Common myeloid progenitor, CD34-positive (primary cell): Measurements from ENCODE around the gene ANKRD13D.
A peak's percentile ranks its signal among the peaks of the same experiment; 100 is the strongest.

Experiments
- CTCF ChIA-PET: fragments of 350-600 bp; sonication (Branson Sonifier 250); formaldehyde crosslinking; loops from one replicate; lab custom pipeline; 2021; ENCODE audit warnings: antibody characterized with exemption; lab: Charles Lee
- POLR2A ChIA-PET: fragments of 350-600 bp; sonication (Branson Sonifier 250); formaldehyde crosslinking; loops from one replicate; lab custom pipeline; 2021; ENCODE audit warnings: antibody characterized with exemption; lab: Charles Lee
- DNase-seq, 3 donors: peaks; one replicate each; pipeline versions ENCODE4 v3.0.0 to v3.0.0-alpha.2; 2013
- H3K27ac ChIP-seq, 2 experiments: 1 replicate in 1 of 2; 2 replicates in 1 of 2; pipeline ENCODE4 v1.7.0; 2013; ENCODE audit warnings: inconsistent platforms in 2 of 2, low read length in 2 of 2, mild to moderate bottlenecking in 2 of 2, low read depth in 1 of 2, moderate library complexity in 1 of 2; ENCODE audit not compliant: severe bottlenecking in 2 of 2, insufficient read depth in 1 of 2, poor library complexity in 1 of 2
- H3K27me3 ChIP-seq, 5 experiments: replicated peaks in 2 of 5; 1 replicate in 3 of 5; 2 replicates in 2 of 5; pipeline versions ENCODE4 v1.6.1 to v1.7.0; 2013; ENCODE audit warnings: low read length in 4 of 5, mild to moderate bottlenecking in 2 of 5, moderate library complexity in 2 of 5, inconsistent platforms in 1 of 5; ENCODE audit not compliant: insufficient read depth in 5 of 5, control insufficient read depth in 4 of 5
- H3K36me3 ChIP-seq, 4 experiments: 1 replicate in 2 of 4; 2 replicates in 2 of 4; pipeline versions ENCODE4 v1.6.1 to v1.7.0; 2013; ENCODE audit warnings: low read length in 3 of 4, control low read depth in 1 of 4, mild to moderate bottlenecking in 1 of 4; ENCODE audit not compliant: control insufficient read depth in 4 of 4, insufficient read depth in 4 of 4
- H3K4me1 ChIP-seq, 4 experiments: 1 replicate in 3 of 4; 2 replicates in 1 of 4; pipeline versions ENCODE4 v1.6.1 to v1.7.1; 2013; ENCODE audit warnings: low read length in 3 of 4, mild to moderate bottlenecking in 3 of 4, control low read depth in 1 of 4, inconsistent platforms in 1 of 4, moderate library complexity in 1 of 4; ENCODE audit not compliant: control insufficient read depth in 4 of 4, insufficient read depth in 4 of 4; ENCODE audit errors: control extremely low read depth in 1 of 4
- H3K4me3 ChIP-seq, 7 experiments: 1 replicate in 4 of 7; 2 replicates in 3 of 7; pipeline versions ENCODE4 v1.5.1 to v1.7.0; 2013; ENCODE audit warnings: mild to moderate bottlenecking in 7 of 7, low read length in 6 of 7, moderate library complexity in 6 of 7, inconsistent platforms in 2 of 7, low read depth in 2 of 7, control low read depth in 1 of 7; ENCODE audit not compliant: insufficient read depth in 4 of 7, control insufficient read depth in 1 of 7; ENCODE audit errors: extremely low read depth in 1 of 7
- H3K9me3 ChIP-seq, 5 experiments: 1 replicate in 4 of 5; 2 replicates in 1 of 5; pipeline versions ENCODE4 v1.6.1 to v1.7.1; 2013; ENCODE audit warnings: low read length in 4 of 5, mild to moderate bottlenecking in 2 of 5, inconsistent platforms in 1 of 5, low read depth in 1 of 5, moderate library complexity in 1 of 5; ENCODE audit not compliant: control insufficient read depth in 4 of 5, insufficient read depth in 2 of 5; ENCODE audit errors: control extremely low read depth in 1 of 5
- WGBS: methylation state at CpG from one replicate; pipeline ENCODE4 v1.1.5; 2013; ENCODE audit not compliant: insufficient coverage; 5-methylcytosine and 5-hydroxymethylcytosine counted together

Gene ANKRD13D

DNA sequence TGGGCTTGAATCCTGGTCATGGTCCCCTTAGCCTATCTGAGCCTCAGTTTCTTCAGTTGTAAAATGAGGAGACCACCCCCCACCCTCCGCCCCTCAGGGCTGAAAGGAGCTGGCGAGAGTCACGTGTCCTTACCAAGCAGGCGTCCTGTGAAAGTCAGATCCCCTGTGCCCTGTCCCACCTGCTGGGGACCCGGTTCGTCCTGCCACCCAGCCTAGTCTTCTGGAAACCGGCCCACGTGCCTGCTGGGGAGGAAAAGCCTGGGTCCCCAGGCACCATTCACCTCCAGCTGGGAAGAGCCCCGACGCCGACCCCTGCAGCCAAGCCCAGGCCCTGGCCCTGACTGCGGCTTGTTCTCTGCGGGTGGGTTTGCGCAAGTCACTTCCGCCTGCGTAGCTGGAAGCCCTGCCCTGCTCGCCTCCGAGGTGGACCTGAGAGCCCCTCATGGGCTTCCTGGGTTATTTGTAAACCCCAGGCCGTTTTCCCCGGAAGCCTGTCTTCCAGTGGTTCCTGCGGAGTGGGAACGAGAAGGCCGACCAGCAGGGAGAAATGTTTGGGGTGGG lies 13.5 kb downstream of the ANKRD13D start:
- DNase-seq: peak; percentile 62 to 86 (median 81)
- ChIA-PET POLR2A (interaction anchor here (0.6 to 6.7 kb wide), 7 partner anchors 9 to 40 kb away, joined by 3 to 79 read pairs (median 7); partner anchors contain the start of genes ANKRD13D and GRK2), CTCF (interaction anchor here (0.8 to 4.1 kb wide), 10 partner anchors 9 to 50 kb away, joined by 3 to 35 read pairs (median 4); no protein-coding TSS in a partner anchor)
- Histone ChIP-seq H3K36me3 (peaks cover 3 to 57% (median 36%) of the 10 kb centered on the region in 4 experiments), H3K4me3 (peak overlapping the region; percentile 65 to 88 (median 78)), H3K9me3 (no peaks in the 10 kb centered on the region), H3K27me3 (no peaks in the 10 kb centered on the region), H3K27ac (peak overlapping the region in 1 of 2 experiments; percentile 64), H3K4me1 (peaks cover 0 to 33% (median 24%) of the 10 kb centered on the region in 4 experiments)
- WGBS: 32% methylated on average over 14 of the region's 23 CpGs

DNA sequence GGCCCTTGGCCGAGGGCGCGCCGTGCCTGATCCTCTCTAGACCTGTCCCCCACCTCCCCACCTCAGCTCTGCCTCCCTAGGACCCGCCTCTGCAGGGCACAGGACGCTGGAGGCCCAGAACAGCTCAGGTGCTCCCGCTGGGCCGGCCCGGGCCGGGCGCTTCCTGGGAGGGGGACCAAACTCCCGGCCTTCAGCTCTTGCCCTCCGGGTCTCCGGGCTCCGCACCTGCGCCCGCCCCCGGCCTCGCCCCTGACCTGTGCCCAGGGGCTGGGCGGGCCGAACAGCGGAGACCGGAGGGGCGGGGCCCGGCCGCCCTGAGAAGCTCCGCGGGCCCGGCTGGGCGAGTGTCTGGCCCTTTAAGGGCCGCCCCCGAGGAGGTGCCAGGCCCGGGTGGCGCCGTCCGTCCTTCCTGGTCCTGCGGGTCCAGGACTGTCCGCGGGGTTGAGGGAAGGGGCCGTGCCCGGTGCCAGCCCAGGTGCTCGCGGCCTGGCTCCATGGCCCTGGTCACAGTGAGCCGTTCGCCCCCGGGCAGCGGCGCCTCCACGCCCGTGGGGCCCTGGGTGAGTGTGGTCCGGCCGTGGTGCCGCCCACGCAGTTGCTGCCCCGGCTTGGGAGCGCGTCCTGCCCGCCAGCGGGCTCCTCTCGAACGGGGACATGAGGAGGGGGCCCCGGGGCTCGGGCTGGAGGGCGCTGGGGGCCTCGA lies 14.2 kb downstream of the ANKRD13D start, which contains the start of gene SSH3:
TSS of gene SSH3 (plus strand) at position 399 of the 703 bp plus-strand sequence. CDS start at position 495, 96 bp downstream.
- DNase-seq: peak in 2 of 3 donors; percentile 42 to 59
- ChIA-PET CTCF (interaction anchor here (0.8 to 4.1 kb wide), 10 partner anchors 10 to 50 kb away, joined by 3 to 35 read pairs (median 4); no protein-coding TSS in a partner anchor), POLR2A (interaction anchor here (0.6 to 6.7 kb wide), 7 partner anchors 9 to 41 kb away, joined by 3 to 79 read pairs (median 7); partner anchors contain the start of genes ANKRD13D and GRK2)
- WGBS: 4% methylated on average over 53 of the region's 65 CpGs
- Histone ChIP-seq H3K27ac (peak within 1 kb of the TSS in 1 of 2 experiments; percentile 64), H3K4me1 (peaks cover 0 to 33% (median 24%) of the 10 kb centered on the region in 4 experiments), H3K36me3 (peaks cover 3 to 61% (median 39%) of the 10 kb centered on the region in 4 experiments), H3K4me3 (peak within 1 kb of the TSS; percentile 65 to 88 (median 78)), H3K27me3 (no peaks in the 10 kb centered on the region), H3K9me3 (no peaks in the 10 kb centered on the region)

DNA sequence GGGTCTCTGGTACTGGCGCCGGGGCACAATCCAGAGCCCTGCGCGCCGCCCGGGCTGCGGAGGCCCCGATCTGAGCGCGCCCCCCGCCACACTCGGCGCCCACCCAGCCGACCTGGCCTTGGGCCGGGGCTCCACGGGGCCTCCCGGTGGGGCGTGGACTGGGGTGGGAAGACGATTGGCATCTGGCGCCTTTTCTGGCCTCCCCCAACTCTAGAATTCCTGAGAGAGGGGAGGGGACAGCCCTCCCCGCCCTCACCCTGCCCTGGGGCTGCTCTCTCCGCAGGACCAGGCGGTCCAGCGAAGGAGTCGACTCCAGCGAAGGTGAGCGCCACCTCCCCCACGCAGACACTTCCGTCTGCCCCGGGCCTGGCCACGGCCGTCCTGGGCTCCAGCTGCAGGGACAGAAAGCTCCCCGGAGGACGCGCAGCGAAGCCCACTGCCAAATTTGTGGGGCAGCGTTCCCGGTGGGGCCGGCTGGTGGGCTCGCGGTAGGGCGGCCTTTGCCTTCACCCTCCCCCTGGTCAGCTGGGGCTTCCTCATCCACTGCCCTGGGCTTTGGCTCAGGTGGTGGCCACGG lies 14.8 kb downstream of the ANKRD13D start:
- 3% methylated on average over 32 of the region's 43 CpGs for WGBS
- ChIA-PET POLR2A (interaction anchor here (1.5 to 6.7 kb wide), 4 partner anchors 10 to 26 kb away, joined by 7 to 79 read pairs (median 17); partner anchors contain the start of gene ANKRD13D), CTCF (interaction anchor here (0.6 to 4.1 kb wide), 9 partner anchors 9 to 57 kb away, joined by 3 to 35 read pairs (median 5); no protein-coding TSS in a partner anchor)
- Histone ChIP-seq H3K4me3 (peak overlapping the region; percentile 65 to 88 (median 78)), H3K27ac (peak overlapping the region in 1 of 2 experiments; percentile 64), H3K9me3 (no peaks in the 10 kb centered on the region), H3K36me3 (peaks cover 3 to 61% (median 36%) of the 10 kb centered on the region in 4 experiments), H3K4me1 (peaks cover 0 to 33% (median 24%) of the 10 kb centered on the region in 4 experiments), H3K27me3 (no peaks in the 10 kb centered on the region)
- no peak for DNase-seq

- no peak for DNase-seq
- Histone ChIP-seq H3K27me3 (no peaks in the 10 kb centered on the region), H3K27ac (no peak overlapping the region), H3K4me3 (peak overlapping the region in 5 of 7 experiments; percentile 65 to 88 (median 81)), H3K36me3 (peaks cover 0 to 61% (median 36%) of the 10 kb centered on the region in 4 experiments), H3K4me1 (peaks cover 0 to 33% (median 24%) of the 10 kb centered on the region in 4 experiments), H3K9me3 (no peaks in the 10 kb centered on the region)
- ChIA-PET POLR2A (interaction anchor here (0.6 to 6.7 kb wide), 2 partner anchors 15 to 38 kb away, joined by 5 to 79 read pairs; partner anchors contain the start of gene ANKRD13D), CTCF (interaction anchor here (0.6 to 4.1 kb wide), 7 partner anchors 11 to 58 kb away, joined by 3 to 35 read pairs (median 3); no protein-coding TSS in a partner anchor)
- WGBS: 96% methylated on average over 13 of the region's 14 CpGs
These were observed 15.5 kb downstream of the ANKRD13D start for GRCh38 chr11:67304511-67305113.

DNA sequence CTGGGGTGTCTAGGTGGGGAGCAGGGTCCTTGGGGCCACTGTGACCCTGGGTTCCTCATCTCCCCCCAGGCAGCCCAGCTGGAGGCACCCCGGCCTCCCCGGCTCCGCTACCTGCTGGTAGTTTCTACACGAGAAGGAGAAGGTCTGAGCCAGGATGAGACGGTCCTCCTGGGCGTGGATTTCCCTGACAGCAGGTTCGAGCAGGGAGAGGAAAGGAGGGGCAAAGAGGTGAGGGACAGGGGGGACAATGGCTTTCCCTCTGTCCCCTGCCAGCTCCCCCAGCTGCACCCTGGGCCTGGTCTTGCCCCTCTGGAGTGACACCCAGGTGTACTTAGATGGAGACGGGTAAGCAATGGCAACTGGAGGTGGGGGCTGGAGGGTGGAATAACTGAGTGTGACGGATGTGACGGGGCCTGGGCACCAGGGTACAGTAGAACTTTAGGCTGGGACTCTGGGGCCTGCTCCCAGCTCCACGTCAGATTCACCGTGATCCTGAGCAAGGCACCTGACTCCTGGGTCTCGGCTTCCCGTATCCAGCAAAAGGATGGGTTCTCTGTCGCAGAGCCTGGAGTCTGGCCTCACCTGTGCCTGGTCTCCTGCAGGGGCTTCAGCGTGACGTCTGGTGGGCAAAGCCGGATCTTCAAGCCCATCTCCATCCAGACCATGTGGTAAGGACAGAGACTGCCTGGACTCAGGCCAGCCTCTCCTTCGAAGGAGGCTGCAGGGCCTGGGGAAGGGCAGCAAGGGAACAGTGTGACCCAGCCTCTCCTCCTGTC lies 17.9 kb downstream of the ANKRD13D start:
- no peak for DNase-seq
- H3K27me3 ChIP-seq: no peaks in the 10 kb centered on the region
- H3K9me3 ChIP-seq: no peaks in the 10 kb centered on the region
- H3K4me1 ChIP-seq: peaks cover 0 to 32% (median 23%) of the 10 kb centered on the region in 4 experiments
- H3K27ac ChIP-seq: no peak overlapping the region
- H3K4me3 ChIP-seq: no peak overlapping the region
- peaks cover 0 to 60% (median 27%) of the 10 kb centered on the region in 4 experiments for H3K36me3 ChIP-seq
- ChIA-PET CTCF (interaction anchor here (3.7 kb wide), 1 partner anchor 9 kb away, joined by 23 read pairs; no protein-coding TSS in a partner anchor), POLR2A (no interaction called here)
- WGBS: 95% methylated on average over 19 of the region's 19 CpGs
